NOMO-1 (cell line): ENCODE measurements around the gene CCDC137.

Experiments used
- DNase-seq, 2 experiments: peaks; one replicate each; lab custom pipeline; 2025; ENCODE audit not compliant: unreplicated experiment in 2 of 2; lab: John Stamatoyannopoulos, UW

Gene CCDC137

GRCh38 chr17:81682565-81683207 lies 16.1 kb downstream of the CCDC137 start:
- no peak for DNase-seq

GRCh38 chr17:81683208-81683583 lies 16.7 kb downstream of the CCDC137 start:
- DNase-seq = no peak

GRCh38 chr17:81683584-81684441 lies 17.3 kb downstream of the CCDC137 start, which contains the start of the genes ARL16 and HGS:
Gene ARL16 (minus strand): TSS chr17:81683797. CDS start chr17:81683753, 44 bp downstream.
Gene HGS (plus strand): TSS chr17:81684011. CDS start chr17:81684067, 56 bp downstream.
- peak; percentile 98 to 99 for DNase-seq

- DNase-seq = no peak
Observed at GRCh38 chr17:81684442-81684911, 17.9 kb downstream of the CCDC137 start.

GRCh38 chr17:81685108-81685507 lies 18.6 kb downstream of the CCDC137 start:
- DNase-seq = no peak

- no peak for DNase-seq
Observed at GRCh38 chr17:81686614-81687013, 20.1 kb downstream of the CCDC137 start.

- no peak for DNase-seq
Observed at GRCh38 chr17:81687770-81688541, 21.4 kb downstream of the CCDC137 start.

- DNase-seq = no peak
Observed at GRCh38 chr17:81688616-81689015, 22.1 kb downstream of the CCDC137 start.

GRCh38 chr17:81690066-81690465 lies 23.5 kb downstream of the CCDC137 start:
- DNase-seq = no peak

GRCh38 chr17:81690549-81690948 lies 24.0 kb downstream of the CCDC137 start:
- no peak for DNase-seq

- DNase-seq = no peak
Observed at GRCh38 chr17:81691196-81691595, 24.7 kb downstream of the CCDC137 start.

- DNase-seq = no peak
Observed at GRCh38 chr17:81691608-81692007, 25.1 kb downstream of the CCDC137 start.

GRCh38 chr17:81693509-81694210 lies 27.1 kb downstream of the CCDC137 start:
- no peak for DNase-seq

GRCh38 chr17:81694810-81695209 lies 28.3 kb downstream of the CCDC137 start:
- DNase-seq = no peak

GRCh38 chr17:81695211-81695610 lies 28.7 kb downstream of the CCDC137 start:
- no peak for DNase-seq

- DNase-seq = no peak
Observed at GRCh38 chr17:81695801-81696200, 29.3 kb downstream of the CCDC137 start.

- no peak for DNase-seq
Observed at GRCh38 chr17:81696218-81696941, 29.8 kb downstream of the CCDC137 start.

- no peak for DNase-seq
Observed at GRCh38 chr17:81697261-81698044, 30.9 kb downstream of the CCDC137 start.
